HCEC 1CT (cell line): ENCODE data around the gene ZDHHC11.
"Not testable (repeated sequence)": the region's sequence is repeated elsewhere in the genome, so short reads cannot be mapped to it uniquely, and the experiment has no call there.

Experiments used
- DNase-seq: peaks from one replicate; pipeline ENCODE4 v3.0.0-alpha.2; 2017

Gene ZDHHC11

GRCh38 chr5:798505-799138, 52.2 kb downstream of the ZDHHC11 start:
- not testable (repeated sequence) for DNase-seq

- DNase-seq, result not testable (repeated sequence)
Observed at GRCh38 chr5:797986-798385, 52.8 kb downstream of the ZDHHC11 start.

- not testable (repeated sequence) for DNase-seq
Observed at GRCh38 chr5:795873-796272, 54.9 kb downstream of the ZDHHC11 start.

- not testable (repeated sequence) for DNase-seq
Observed at GRCh38 chr5:794948-795347, 55.8 kb downstream of the ZDHHC11 start.

GRCh38 chr5:788703-789102, 62.1 kb downstream of the ZDHHC11 start:
- not testable (repeated sequence) for DNase-seq

- not testable (repeated sequence) for DNase-seq
Observed at GRCh38 chr5:787857-788233, 62.9 kb downstream of the ZDHHC11 start.

- not testable (repeated sequence) for DNase-seq
Observed at GRCh38 chr5:787224-787856, 63.4 kb downstream of the ZDHHC11 start.

- not testable (repeated sequence) for DNase-seq
Observed at GRCh38 chr5:785181-785705, 65.5 kb downstream of the ZDHHC11 start.

- peak; percentile 11 for DNase-seq
Observed at GRCh38 chr5:784428-785177, 66.2 kb downstream of the ZDHHC11 start, which contains the start of gene ZDHHC11B. TSS of gene ZDHHC11B (minus strand) at chr5:784729. CDS start at chr5:766919, 17,810 bp downstream.

- DNase-seq, result not testable (repeated sequence)
Observed at GRCh38 chr5:783881-784427, 66.8 kb downstream of the ZDHHC11 start.

- DNase-seq, result not testable (repeated sequence)
Observed at GRCh38 chr5:783049-783802, 67.6 kb downstream of the ZDHHC11 start.

GRCh38 chr5:782356-782755, 68.4 kb downstream of the ZDHHC11 start:
- DNase-seq, result not testable (repeated sequence)

- DNase-seq, result not testable (repeated sequence)
Observed at GRCh38 chr5:780571-780970, 70.2 kb downstream of the ZDHHC11 start.

GRCh38 chr5:778967-779366, 71.8 kb downstream of the ZDHHC11 start:
- DNase-seq, result not testable (repeated sequence)

- DNase-seq, result not testable (repeated sequence)
Observed at GRCh38 chr5:778421-778820, 72.4 kb downstream of the ZDHHC11 start.

- no peak for DNase-seq
Observed at GRCh38 chr5:777756-778161, 73.0 kb downstream of the ZDHHC11 start.

- DNase-seq, result no peak
Observed at GRCh38 chr5:776862-777711, 73.7 kb downstream of the ZDHHC11 start.

GRCh38 chr5:775961-776861, 74.6 kb downstream of the ZDHHC11 start:
- DNase-seq, result no peak

GRCh38 chr5:775595-775960, 75.2 kb downstream of the ZDHHC11 start:
- not testable (repeated sequence) for DNase-seq

GRCh38 chr5:774854-775505, 75.8 kb downstream of the ZDHHC11 start:
- not testable (repeated sequence) for DNase-seq
